Activated effector memory CD4-positive, alpha-beta T cell treated with Interleukin-2 at 50 U/mL for 16 hours (primary cell): ENCODE measurements around the gene FAM131C.

Source experiments
- DNase-seq: peaks from one replicate; pipeline ENCODE4 v3.0.0-alpha.2; 2020

The FAM131C gene

DNA sequence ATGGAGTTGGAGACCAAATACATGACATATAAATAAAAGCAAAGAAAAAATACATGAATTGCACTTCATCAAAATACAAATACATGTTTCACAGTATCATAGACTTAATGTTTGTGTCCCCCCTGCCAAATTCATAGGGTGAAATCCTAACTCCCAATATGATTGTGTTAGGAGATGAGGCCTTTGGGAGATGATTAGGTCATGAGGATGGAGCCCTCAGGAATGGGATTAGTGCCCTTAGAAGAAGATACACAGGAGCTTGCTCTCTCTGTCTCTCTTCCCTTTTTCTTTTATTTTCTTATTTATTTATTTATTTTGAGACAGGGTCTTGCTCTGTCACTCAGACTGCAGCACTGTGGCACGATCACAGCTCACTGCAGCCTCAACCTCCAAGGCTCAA, 26.0 kb upstream of the FAM131C start:
- DNase-seq = no peak

DNA sequence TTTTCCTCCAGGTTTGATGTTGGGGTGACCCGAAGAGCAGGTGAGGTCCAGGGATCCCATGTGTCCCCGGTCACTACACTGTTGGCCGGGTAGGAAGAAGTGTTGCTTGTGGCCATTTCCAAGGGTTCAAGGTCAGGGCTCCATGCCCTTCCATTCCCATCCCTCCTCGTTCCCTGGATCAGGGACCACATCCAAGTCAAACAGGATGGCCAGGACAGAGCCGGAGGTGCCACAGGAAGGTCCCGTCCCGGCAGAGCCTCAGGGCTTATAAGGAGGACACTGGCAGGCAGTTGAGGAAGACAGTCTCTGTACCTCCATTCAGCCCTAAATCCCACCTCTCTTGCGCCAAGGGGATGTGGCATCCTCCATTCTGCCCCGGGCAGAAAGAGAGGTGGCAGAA, 22.0 kb upstream of the FAM131C start:
- DNase-seq = no peak

DNA sequence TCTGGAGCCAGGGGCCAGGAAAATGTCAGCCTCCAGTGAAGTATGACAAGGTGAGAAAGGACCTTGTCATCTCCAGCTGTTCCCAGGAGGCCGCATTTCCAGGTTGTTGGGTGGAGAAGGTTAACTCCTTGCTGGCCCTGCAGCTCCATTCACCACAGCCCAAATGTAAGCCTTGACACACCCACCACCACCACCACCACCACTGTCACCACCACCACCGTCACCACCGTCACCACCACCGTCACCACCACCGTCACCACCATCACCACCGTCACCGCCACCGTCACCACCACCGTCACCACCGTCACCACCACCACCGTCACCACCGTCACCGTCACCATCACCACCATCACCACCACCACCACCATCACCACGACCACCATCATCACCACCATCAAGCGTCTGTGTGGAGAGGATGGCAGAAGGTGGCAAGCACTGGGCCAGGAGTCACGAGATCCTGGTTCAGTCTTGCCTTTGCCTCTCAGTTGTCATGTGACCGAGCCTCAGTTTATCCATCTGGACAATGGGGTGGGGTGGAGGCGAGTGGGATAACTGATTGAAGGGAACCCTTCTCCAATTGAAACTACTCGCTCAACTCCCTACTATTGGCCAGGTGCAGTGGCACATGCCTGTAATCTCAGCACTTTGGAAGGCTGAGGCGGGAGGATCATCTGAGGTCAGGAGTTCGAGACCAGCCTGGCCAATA, 21.2 kb upstream of the FAM131C start:
- no peak for DNase-seq

DNA sequence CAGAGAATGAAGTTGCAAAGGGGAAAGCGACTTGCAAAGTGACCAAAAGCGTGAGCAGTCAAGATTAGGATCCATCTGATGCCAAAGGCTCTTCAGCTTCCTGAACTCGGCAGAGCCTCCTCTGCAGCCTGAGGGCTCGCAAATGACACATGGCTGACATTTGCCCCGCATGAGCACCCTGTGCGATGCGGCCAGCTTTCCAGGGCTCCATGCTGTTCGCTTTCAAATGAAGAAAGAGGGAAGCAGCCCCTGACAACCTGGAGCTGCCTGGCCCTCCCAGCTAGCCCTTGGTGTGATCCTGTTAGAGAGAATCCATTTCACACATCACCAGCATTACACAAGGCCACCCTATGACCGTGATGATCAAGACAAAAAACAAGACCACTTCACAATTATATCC, 20.2 kb upstream of the FAM131C start:
- no peak for DNase-seq

DNA sequence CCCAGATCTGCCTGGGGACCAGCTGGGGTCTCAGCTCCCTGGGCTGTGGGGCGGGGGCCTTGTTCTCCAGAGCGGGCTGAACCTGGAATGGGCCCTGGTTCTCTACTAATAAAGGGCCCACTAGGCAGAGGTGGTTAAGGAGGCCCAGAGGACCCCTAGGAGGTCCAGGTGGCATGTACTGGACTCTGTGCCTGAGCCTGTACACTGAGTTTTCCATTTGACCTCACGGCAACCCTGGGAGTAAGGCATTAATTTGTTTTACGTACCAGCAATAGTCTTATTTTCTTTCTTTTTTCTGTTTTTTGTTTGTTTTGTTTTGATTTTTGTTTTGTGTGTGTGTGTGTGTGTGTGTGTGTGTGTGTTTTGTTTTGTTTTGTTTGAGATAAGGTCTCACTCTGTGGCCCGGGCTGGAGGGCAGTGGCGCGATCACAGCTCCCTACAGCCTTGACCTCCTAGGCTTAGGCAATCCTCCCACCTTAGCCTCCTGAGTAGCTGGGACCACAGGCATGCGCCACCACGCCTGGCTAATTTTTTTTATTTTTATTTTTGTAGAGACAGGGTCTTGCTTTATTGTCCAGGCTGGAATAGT, 19.6 kb upstream of the FAM131C start:
- DNase-seq = no peak

DNA sequence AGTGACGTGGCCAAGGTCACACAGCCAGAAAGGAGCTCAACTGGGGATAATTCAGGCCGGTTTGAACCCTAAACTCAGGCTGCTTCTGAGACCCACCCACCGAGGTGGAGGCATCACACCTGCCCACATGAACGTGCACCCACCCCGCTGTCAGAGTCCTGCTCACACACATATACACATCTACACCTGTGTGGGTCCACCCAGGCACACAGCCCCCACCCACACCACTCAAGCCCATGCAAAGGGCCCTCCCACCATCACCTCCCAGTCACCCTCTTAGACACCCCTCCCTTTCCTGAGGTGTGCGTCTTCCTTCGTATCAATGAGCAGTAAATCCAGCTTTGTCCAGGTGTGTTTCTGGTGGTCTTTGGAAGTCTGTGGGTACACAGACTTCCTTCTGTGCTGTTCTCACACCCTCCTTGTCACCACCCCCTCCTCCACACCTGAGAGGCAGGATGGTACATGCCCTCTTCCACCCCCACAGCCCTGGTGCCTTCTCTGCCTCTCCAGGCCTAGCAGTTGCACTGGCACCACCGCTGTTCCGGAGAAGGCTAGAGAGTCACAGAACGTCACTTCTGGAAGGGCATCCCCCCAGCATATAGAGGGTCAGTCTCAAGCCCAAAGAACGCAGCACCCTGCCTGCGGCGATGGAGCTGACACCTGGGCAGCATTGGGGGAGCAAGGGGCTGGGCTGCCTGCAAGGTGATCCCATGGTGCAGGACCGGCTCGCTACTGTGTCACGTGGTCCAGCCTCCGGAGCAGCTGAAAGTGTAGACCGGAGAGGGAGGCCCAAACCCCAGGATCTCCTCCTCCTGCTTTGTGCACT, 18.9 kb upstream of the FAM131C start:
- no peak for DNase-seq

DNA sequence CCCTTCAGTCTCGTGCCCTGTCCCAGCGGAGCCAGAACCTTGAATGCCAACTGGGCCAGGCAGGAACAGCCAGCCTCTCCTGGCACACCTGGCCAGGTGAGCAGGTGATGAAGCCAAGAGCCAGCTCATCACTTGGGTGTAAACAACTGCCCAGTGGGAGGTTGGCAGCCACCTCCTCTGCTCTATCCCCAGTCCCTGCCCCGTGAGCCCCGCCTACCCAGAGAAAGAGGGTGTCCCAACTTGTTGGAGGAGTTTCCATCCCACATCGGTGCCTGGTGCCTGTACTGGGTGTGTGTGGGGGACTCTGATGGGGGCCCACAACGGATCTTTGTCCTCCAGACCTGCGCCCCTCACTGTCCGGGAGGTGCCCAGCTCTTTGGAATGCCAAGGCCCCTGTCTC, 17.8 kb upstream of the FAM131C start:
- DNase-seq = no peak

DNA sequence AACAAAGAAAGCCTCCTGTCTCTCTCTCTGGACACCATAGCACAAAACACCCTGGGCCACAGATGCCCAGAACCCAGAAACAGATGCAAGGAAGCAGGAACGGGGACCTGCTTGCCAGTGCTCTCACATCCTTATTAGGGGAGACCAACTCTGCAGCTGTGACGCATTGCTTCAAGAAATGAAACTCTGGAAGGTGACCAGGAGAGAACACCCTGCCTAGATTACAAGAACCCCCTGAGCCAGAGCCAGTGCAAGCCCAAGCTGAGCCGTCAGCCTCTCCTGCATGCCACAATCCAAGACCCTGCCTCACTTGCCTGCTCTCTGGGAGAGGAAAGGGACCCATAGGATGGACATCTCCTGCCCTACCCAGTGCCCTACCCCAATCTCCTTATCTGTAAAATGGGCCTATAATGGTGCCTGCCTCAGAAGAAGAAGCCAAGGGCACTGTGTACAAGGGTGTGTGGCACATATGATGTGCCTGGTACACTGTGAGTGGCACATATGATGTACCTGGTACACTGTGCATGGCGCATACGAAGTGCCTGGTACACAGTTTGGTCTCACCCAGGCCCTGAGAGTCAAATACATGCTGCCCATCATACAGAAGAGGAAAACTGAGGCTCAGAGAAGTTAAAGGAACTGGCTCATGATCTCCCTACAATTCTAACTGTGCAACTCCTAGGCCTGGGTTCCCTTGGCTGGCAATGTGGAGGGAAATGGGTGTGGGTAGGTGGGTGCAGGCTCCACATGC, 16.8 kb upstream of the FAM131C start:
- DNase-seq = no peak

DNA sequence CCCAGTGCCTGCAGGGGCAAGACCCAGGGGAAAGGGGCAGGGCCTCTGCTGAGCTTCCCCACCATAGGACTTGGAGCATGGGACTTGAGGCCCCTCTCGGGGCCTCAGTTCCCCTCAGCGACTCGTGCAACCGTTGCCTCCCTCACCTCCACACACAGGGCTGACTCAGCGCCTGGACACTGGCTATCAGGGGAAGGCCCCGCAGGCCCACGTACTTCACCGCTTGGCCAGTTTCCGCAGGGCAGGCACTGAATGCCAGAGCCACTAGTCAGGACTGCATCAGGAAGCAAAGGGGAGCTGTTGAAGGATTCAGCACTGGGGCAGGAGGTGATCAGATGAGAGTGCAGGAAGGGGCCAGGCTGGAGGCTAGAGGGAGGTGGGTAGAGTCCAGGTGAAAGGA, 15.5 kb upstream of the FAM131C start:
- DNase-seq = no peak

DNA sequence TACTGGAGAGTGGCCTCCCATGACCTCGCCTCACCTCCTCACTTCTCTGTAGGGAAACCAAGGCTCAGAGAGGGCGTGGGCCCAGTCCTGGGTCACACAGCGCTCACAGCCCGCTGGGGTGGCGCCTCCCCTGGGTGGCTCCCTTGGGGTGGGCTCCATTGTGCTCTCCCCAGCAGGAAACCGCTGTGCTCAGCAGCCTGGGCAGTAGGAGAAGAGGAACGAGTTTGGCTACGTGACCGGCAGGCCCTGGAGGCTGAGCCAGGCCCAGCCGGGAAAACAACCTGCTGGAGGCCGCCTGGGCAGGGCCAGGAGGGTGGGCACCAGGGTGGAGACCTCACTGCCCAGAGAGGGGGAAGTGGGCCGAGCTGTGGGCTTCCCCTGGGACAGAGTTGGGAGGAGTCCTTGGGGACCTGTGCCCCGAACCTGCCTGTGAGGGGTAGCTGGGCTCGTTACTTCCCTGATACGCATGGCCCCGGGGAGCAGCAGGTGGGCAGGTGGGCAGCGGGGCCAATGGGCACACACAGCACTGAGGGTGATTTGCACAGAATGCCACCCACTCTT, 15.0 kb upstream of the FAM131C start:
- DNase-seq = no peak

DNA sequence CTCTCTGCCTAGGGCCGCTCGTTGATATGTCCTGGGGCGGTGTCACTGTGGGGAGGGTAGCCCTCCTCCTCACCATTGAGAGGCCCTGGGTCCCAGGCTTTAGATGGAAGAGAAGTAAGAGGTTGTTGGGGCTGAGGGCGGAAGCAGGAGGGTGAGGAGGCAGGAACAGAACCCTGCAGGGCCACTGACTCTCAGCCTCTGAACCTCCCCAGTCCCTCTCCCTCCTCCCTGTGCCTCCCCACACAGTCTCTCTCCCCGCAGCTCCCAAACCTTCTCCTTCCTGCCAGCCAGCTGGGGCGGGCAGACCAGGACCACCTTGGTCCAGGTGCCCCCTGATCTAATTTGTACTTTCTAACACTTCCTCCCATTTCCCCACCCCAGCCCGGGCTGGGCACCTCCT, 14.3 kb upstream of the FAM131C start:
- no peak for DNase-seq

DNA sequence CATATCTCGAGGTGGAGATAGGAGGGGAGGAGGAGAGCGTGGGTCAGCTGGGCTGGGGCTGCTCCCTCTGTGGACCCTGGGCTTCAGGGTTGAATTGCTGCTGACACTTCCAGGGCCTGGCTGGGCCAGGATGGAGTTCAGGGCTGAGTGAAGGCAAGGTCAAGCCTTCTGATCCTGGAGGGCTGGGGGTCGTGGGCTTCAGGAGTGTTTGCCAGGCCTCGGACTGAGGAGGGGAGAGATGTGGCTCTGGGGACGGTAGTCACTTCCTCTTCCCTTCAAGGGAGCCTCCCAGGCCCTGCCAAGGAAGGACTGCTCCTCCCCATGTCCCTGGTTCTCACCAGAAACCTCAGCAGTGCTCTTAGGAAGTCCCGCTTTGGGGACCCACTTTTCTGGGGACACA, 12.1 kb upstream of the FAM131C start:
- no peak for DNase-seq

DNA sequence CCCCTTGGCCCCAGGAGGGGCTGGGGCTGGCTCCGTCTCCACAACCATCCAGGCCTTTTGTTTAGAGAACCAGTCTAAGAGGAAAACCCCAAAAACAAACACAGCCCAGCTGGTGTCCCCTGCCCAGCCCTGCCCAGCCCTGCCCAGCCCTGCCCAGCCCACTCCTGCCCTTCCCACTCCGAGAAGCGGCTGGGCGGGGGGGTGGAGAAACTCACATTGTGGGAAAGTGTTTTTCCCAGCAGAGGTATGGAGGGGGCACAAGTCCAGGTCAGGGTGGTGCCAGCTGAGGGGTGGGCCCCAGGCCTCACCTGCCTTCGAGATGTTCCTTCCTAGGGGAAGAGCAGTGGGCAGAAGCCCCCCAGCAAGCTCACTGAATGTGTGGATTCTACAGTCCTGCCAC, 10.0 kb upstream of the FAM131C start:
- no peak for DNase-seq

DNA sequence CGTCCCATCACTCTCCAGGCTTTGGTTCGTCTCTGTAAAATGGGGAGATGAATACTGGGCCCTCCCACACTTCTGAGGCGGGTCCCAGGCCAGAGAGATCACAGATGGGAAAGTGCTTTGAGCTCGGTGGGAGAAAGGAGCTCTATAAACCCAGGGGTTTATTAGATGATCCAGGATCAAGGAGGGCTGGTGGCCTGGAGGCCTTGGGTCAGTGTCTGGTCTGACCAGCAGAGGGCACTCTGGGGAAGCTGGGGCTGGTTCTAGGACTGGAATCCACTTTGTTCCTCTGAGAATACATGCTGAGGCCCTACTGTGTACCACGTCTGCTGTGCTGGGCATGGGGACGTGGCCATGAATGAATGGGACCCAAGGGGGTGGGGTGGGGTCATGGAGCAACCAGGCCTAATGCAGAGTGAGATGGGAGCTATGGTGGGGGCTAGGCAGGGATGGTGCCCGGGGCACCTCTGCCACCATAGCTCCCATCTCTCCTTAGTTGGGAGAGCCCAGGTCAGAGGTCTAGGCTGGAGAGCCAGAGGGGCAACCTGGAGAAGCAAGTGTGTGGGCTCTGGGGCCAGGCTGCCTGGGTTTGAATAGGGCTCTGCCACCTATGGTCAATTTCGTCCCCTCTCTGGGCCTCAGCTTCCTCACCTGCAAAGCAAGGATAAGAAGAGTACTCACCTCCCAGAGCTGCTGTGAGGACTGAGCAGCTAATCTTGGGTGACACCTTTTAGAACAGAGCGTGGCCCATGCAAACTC, 9.0 kb upstream of the FAM131C start:
- DNase-seq = peak; percentile 35

DNA sequence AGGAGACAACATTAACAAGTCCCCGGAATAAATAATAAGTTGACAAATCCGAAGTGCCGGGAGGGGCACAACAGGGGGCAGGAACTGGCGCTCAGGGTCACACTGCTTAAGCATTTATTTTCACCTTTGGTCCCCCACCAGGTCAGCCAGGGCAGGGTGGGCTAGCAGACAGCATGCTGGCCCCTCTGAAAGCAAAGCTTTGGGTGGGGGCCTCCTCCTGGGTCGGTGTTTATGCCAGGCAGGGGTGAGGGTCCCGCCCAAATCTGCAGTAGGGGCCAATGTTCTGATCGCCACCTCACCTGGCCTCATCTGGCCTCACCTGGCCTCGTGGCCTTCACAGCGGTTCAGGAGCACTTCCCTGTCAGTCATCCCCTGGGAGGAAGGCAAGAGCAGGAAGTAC, 8.2 kb upstream of the FAM131C start:
- no peak for DNase-seq

DNA sequence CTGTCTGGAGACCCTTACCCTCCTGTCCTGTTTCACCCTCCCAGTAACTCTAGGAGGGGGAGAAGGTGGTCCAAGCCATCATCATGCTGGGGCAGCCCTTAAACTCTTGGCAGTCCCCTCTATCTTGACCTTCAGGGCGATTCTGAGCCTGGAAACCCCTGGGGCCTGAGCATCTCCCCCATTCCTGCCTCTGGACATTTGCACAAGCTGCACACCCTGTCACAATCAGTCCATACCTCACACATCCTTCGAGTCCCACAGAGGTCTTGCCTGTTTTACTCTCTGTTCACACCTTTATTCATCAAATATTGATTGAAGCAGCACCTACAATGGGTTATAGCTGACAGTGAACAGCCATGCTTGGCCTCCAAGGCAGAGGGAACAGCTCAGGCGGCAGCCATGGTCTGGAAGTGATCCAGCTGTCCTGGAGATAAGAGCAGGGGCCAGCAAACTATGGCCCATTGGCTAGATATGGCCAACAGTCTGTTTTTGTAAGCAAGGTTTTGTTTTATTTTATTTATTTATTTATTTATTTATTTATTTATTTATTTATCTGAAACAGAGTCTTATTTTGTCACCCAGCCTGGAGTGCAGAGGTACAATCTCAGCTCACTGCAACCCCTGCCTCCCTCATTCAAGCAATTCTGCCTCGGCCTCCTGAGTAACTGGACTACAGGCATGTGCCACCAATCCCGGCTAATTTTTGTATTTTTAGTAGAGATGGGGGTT, 7.1 kb upstream of the FAM131C start:
- DNase-seq = no peak

DNA sequence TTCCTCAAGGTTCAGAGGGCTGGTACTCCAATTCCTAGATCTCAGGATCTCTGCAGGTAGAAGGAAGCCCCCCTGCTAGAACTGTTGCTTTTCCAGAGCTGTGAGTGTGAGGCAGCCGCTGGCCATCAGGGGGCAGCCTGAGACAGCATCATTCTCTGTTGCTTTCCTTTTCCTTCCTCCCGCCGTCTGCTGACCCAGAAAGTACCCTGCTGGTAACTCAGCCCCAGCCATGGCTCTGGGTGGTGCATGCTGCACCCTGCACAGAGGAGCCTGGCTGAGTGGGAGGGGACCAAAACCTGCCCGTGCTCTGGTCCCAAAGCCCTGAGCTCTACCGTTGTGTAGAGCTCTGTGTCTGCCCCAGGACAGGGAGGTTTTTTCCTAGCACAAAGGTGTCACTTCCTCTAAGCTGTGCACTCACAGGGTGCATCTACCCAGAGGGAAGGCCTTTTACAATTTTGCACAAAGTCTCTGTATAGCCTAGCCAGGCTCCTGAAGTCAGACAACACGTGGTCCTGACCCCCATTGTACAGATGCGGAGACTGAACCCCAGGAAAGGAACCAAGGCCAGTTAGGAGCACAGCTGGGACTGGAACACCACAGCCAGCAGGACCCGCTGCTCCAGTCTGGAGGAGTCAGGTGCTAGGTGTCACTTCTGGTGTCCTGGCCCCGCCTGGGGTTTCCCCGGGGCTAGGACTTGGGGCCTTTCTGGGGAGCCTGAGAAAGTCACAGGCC, 5.6 kb upstream of the FAM131C start:
- peak; percentile 65 for DNase-seq

DNA sequence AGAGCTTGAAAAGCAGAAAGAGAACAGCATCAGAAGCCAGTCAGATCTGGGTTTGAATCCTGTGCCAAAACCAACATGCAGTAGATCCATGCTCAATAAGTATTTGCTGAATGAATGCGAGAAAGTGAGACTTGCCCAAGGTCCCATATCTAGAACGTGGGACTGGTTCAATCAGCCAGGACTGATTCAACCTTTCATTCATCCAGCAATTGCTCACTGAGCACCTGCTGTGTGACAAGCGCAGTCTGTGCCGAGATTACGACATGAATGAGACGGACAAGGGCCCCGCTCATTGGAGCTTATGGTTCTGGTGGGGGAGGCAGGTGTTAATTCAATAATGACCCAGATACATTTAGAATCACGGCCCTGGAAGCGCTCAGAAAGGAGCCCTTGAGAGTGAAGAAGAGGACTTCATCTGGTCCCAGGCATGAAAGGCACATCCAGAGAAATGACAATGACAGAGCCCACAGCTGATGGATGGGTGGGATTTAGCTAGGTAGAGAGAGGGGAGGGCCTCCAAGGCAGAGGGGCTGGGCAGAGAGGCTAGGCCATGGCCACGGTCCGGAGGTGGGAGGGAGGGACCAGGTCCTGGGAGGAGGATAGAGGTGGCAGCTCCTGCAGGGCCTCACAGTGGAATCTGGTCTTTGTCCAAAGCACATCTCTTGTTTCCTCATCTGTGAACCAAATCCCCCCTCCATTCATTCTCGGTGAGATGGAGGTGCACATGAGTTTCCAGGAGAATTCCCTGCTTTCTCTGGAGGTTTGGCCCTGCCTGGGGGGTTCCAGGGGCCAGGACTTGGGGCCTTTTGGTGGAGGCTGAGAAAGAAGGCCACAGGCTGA, 4.2 kb upstream of the FAM131C start:
- DNase-seq = no peak

DNA sequence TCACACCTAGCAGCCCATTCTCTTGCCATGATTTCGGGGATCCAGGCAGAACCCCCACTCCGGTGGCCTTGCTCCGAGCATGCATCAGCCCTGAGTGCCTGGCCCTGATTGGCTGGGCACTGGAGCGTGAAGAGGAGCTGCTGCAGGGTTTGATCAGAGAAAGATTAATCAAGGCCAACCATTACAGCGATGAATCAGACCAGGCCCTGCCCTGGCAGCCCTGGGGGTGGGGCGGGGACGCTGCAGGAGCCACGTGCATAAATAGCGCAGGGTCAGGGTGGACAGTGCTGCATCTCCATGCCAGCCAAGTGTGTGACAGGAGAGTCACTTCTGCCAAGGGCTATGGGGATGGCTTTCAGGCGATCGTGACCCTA, 3.4 kb upstream of the FAM131C start:
- DNase-seq = no peak
